ENCODE measurements around the gene NLN.
A peak's percentile ranks its signal among the peaks of the same experiment; 100 is the strongest.
"Not testable (repeated sequence)": the region's sequence is repeated elsewhere in the genome, so short reads cannot be mapped to it uniquely, and the experiment has no call there.

The NLN gene

GRCh38 chr5:65769539-65769938, 47.5 kb downstream of the NLN start:
- TF ChIP-seq CTCF (IDR thresholded peaks at IDR 0.05; ENCODE audit: control insufficient read depth, insufficient read depth, low read depth, low read length, missing control alignments) = no peak
- no peak overlapping the region for H3K4me3 ChIP-seq (ENCODE audit: control insufficient read depth, low read depth, low read length)
- peak; percentile 87 for DNase-seq (ENCODE audit: low read depth)

GRCh38 chr5:65771266-65771665, 49.3 kb downstream of the NLN start:
- no peak for TF ChIP-seq CTCF (IDR thresholded peaks at IDR 0.05; ENCODE audit: control insufficient read depth, insufficient read depth, low read depth, low read length, missing control alignments)
- no peak overlapping the region for H3K4me3 ChIP-seq (ENCODE audit: control insufficient read depth, low read depth, low read length)
- no peak for DNase-seq (ENCODE audit: low read depth)

- not testable (repeated sequence) for H3K4me3 ChIP-seq (ENCODE audit: control insufficient read depth, low read depth, low read length); DNase-seq (ENCODE audit: low read depth)
Measured at GRCh38 chr5:65772963-65773362, 51.0 kb downstream of the NLN start.

GRCh38 chr5:65774346-65774745, 52.3 kb downstream of the NLN start:
- no peak overlapping the region for H3K4me3 ChIP-seq (ENCODE audit: control insufficient read depth, low read depth, low read length)
- TF ChIP-seq CTCF (IDR thresholded peaks at IDR 0.05; ENCODE audit: control insufficient read depth, insufficient read depth, low read depth, low read length, missing control alignments) = no peak
- DNase-seq (ENCODE audit: low read depth) = peak; percentile 56

- no peak for TF ChIP-seq CTCF (IDR thresholded peaks at IDR 0.05; ENCODE audit: control insufficient read depth, insufficient read depth, low read depth, low read length, missing control alignments)
- H3K4me3 ChIP-seq (ENCODE audit: control insufficient read depth, low read depth, low read length) = no peak overlapping the region
- DNase-seq (ENCODE audit: low read depth) = no peak
Measured at GRCh38 chr5:65775476-65775875, 53.5 kb downstream of the NLN start.

GRCh38 chr5:65776441-65777141, 54.6 kb downstream of the NLN start:
- H3K4me3 ChIP-seq (ENCODE audit: control insufficient read depth, low read depth, low read length) = no peak overlapping the region
- no peak for DNase-seq (ENCODE audit: low read depth)
- no peak for TF ChIP-seq CTCF (IDR thresholded peaks at IDR 0.05; ENCODE audit: control insufficient read depth, insufficient read depth, low read depth, low read length, missing control alignments)

GRCh38 chr5:65778126-65778525, 56.1 kb downstream of the NLN start:
- no peak overlapping the region for H3K4me3 ChIP-seq (ENCODE audit: control insufficient read depth, low read depth, low read length)
- DNase-seq (ENCODE audit: low read depth) = no peak
- TF ChIP-seq CTCF (IDR thresholded peaks at IDR 0.05; ENCODE audit: control insufficient read depth, insufficient read depth, low read depth, low read length, missing control alignments) = no peak
